Measurements from ENCODE around the gene ARID2.

The ARID2 gene

GRCh38 chr12:45948546-45948945, 219.0 kb downstream of the ARID2 start:
- DNase-seq = no peak

Measured in suppressor macrophage treated with lipopolysaccharide for 1 hour (primary cell).